ENCODE results near the gene PIGR. TPM values are rescaled to one million over a fixed set of nuclear protein-coding genes. Genes with fewer than 3 reads are reported as not detected.

Gene PIGR
- total and polyA plus RNA-seq, 12 donors, result under 0.01 to 3.4 (median 0.55) TPM; not detected in 2

GRCh38 chr1:206955476-206956451 is 9.5 kb upstream of the PIGR start:
- no peaks in the 10 kb centered on the region for H3K36me3 ChIP-seq (replicated peaks in 1 of 2)
- H3K9me3 ChIP-seq (replicated peaks in 1 of 3), result no peaks in the 10 kb centered on the region
- intact Hi-C loops (cut with DNase I), result no loop called here
- WGBS, 4 donors, result 66 to 76% (median 72%) methylated on average over 8 to 11 of the region's 11 CpGs
- TF ChIP-seq CTCF (IDR thresholded peaks at IDR 0.05) (no peak), POLR2A (IDR thresholded peaks at IDR 0.05) (no peak)
- H3K4me1 ChIP-seq (replicated peaks in 1 of 2), result no peaks in the 10 kb centered on the region
- H3K4me3 ChIP-seq, result no peak overlapping the region
- no peak overlapping the region for H3K27ac ChIP-seq
- no peaks in the 10 kb centered on the region for H3K27me3 ChIP-seq
- DNase-seq, result no peak

- 74 to 84% (median 81%) methylated on average over 10 of the region's 10 CpGs for WGBS, 4 donors
- no peaks in the 10 kb centered on the region for H3K9me3 ChIP-seq (replicated peaks in 1 of 3)
- no peaks in the 10 kb centered on the region for H3K27me3 ChIP-seq
- H3K36me3 ChIP-seq (replicated peaks in 1 of 2), result no peaks in the 10 kb centered on the region
- no peak for DNase-seq
- no peak overlapping the region for H3K27ac ChIP-seq
- intact Hi-C loops (cut with DNase I), result no loop called here
- no peaks in the 10 kb centered on the region for H3K4me1 ChIP-seq (replicated peaks in 1 of 2)
- TF ChIP-seq CTCF (IDR thresholded peaks at IDR 0.05) (no peak), POLR2A (IDR thresholded peaks at IDR 0.05) (no peak)
- no peak overlapping the region for H3K4me3 ChIP-seq
Measured at GRCh38 chr1:206954459-206955342, 8.4 kb upstream of the PIGR start.

GRCh38 chr1:206953626-206954025 is 7.4 kb upstream of the PIGR start:
- TF ChIP-seq POLR2A (IDR thresholded peaks at IDR 0.05) (no peak), CTCF (IDR thresholded peaks at IDR 0.05) (no peak)
- Histone ChIP-seq H3K27me3 (no peaks in the 10 kb centered on the region), H3K36me3 (replicated peaks in 1 of 2) (no peaks in the 10 kb centered on the region), H3K9me3 (replicated peaks in 1 of 3) (no peaks in the 10 kb centered on the region), H3K4me1 (replicated peaks in 1 of 2) (no peaks in the 10 kb centered on the region), H3K27ac (no peak overlapping the region), H3K4me3 (no peak overlapping the region)
- 95 to 100% (median 100%) methylated on average over 2 of the region's 2 CpGs for WGBS, 4 donors
- intact Hi-C loops (cut with DNase I), result no loop called here
- DNase-seq, result no peak

GRCh38 chr1:206953126-206953525 is 6.9 kb upstream of the PIGR start:
- intact Hi-C loops (cut with DNase I), result no loop called here
- no peak for DNase-seq
- no peak overlapping the region for H3K27ac ChIP-seq
- no peaks in the 10 kb centered on the region for H3K4me1 ChIP-seq (replicated peaks in 1 of 2)
- WGBS, 4 donors, result 63 to 88% (median 82%) methylated on average over 3 of the region's 3 CpGs
- no peaks in the 10 kb centered on the region for H3K27me3 ChIP-seq
- no peak for TF ChIP-seq CTCF (IDR thresholded peaks at IDR 0.05)
- H3K4me3 ChIP-seq, result no peak overlapping the region
- no peaks in the 10 kb centered on the region for H3K9me3 ChIP-seq (replicated peaks in 1 of 3)
- no peaks in the 10 kb centered on the region for H3K36me3 ChIP-seq (replicated peaks in 1 of 2)

Measured in adrenal gland (tissue), 12 donors.